ENCODE data around the gene RPS6KC1.
"Not testable (repeated sequence)": the region's sequence is repeated elsewhere in the genome, so short reads cannot be mapped to it uniquely, and the experiment has no call there.

RPS6KC1 gene

GRCh38 chr1:213054142-213054541, 3.1 kb downstream of the RPS6KC1 start:
- FAIRE-seq, result no peak
- no peak for DNase-seq (ENCODE audit: low spot score)

- FAIRE-seq, result no peak
- no peak for DNase-seq (ENCODE audit: low spot score)
Measured at GRCh38 chr1:213054733-213055591, 3.9 kb downstream of the RPS6KC1 start.

- no peak for DNase-seq (ENCODE audit: low spot score)
- FAIRE-seq, result no peak
Measured at GRCh38 chr1:213055767-213056166, 4.7 kb downstream of the RPS6KC1 start.

- DNase-seq (ENCODE audit: low spot score) (no peak), FAIRE-seq (no peak)
Measured at GRCh38 chr1:213057264-213058059, 6.4 kb downstream of the RPS6KC1 start.

- FAIRE-seq (no peak), DNase-seq (ENCODE audit: low spot score) (no peak)
Measured at GRCh38 chr1:213060836-213061235, 9.8 kb downstream of the RPS6KC1 start.

- DNase-seq (ENCODE audit: low spot score) (no peak), FAIRE-seq (no peak)
Measured at GRCh38 chr1:213061263-213061662, 10.2 kb downstream of the RPS6KC1 start.

- DNase-seq (ENCODE audit: low spot score) (no peak), FAIRE-seq (no peak)
Measured at GRCh38 chr1:213065800-213066199, 14.8 kb downstream of the RPS6KC1 start.

GRCh38 chr1:213066363-213066762, 15.3 kb downstream of the RPS6KC1 start:
- DNase-seq (ENCODE audit: low spot score) (no peak), FAIRE-seq (no peak)

GRCh38 chr1:213067352-213067751, 16.3 kb downstream of the RPS6KC1 start:
- no peak for DNase-seq (ENCODE audit: low spot score)

GRCh38 chr1:213070406-213070805, 19.4 kb downstream of the RPS6KC1 start:
- DNase-seq (ENCODE audit: low spot score), result peak; percentile 29
- FAIRE-seq, result peak; percentile 71

More at GRCh38 chr1:213067352-213067751, 16.3 kb downstream of the RPS6KC1 start:
- no peak for FAIRE-seq

- DNase-seq (ENCODE audit: low spot score) (no peak), FAIRE-seq (no peak)
Measured at GRCh38 chr1:213075725-213076124, 24.7 kb downstream of the RPS6KC1 start.

GRCh38 chr1:213082420-213083111, 31.5 kb downstream of the RPS6KC1 start:
- no peak for DNase-seq (ENCODE audit: low spot score)
- no peak for FAIRE-seq

- no peak for FAIRE-seq
- DNase-seq (ENCODE audit: low spot score), result no peak
Measured at GRCh38 chr1:213083112-213083445, 32.0 kb downstream of the RPS6KC1 start.

GRCh38 chr1:213087911-213088310, 36.9 kb downstream of the RPS6KC1 start:
- no peak for DNase-seq (ENCODE audit: low spot score)
- FAIRE-seq, result no peak

- DNase-seq (ENCODE audit: low spot score), result no peak
- FAIRE-seq, result no peak
Measured at GRCh38 chr1:213089924-213090677, 39.1 kb downstream of the RPS6KC1 start.

GRCh38 chr1:213094446-213094845, 43.4 kb downstream of the RPS6KC1 start:
- no peak for FAIRE-seq
- DNase-seq (ENCODE audit: low spot score), result no peak

- FAIRE-seq (no peak), DNase-seq (ENCODE audit: low spot score) (no peak)
Measured at GRCh38 chr1:213095467-213095866, 44.4 kb downstream of the RPS6KC1 start.

GRCh38 chr1:213099682-213100399, 48.8 kb downstream of the RPS6KC1 start:
- no peak for FAIRE-seq
- DNase-seq (ENCODE audit: low spot score), result no peak

GRCh38 chr1:213100565-213100964, 49.5 kb downstream of the RPS6KC1 start:
- FAIRE-seq; DNase-seq (ENCODE audit: low spot score): not testable (repeated sequence)

Data from RCC 7860 (cell line).